Measurements from ENCODE around the gene ZNF526.

Gene ZNF526

GRCh38 chr19:42274065-42274682 is 54.1 kb downstream of the ZNF526 start:
- FAIRE-seq (no peak), DNase-seq (ENCODE audit: extremely low spot score, insufficient read length, low read depth) (no peak)

GRCh38 chr19:42275103-42275502 is 55.0 kb downstream of the ZNF526 start:
- no peak for FAIRE-seq

GRCh38 chr19:42275517-42275916 is 55.4 kb downstream of the ZNF526 start:
- FAIRE-seq = no peak
- DNase-seq (ENCODE audit: extremely low spot score, insufficient read length, low read depth) = no peak

More at GRCh38 chr19:42275103-42275502, 55.0 kb downstream of the ZNF526 start:
- DNase-seq (ENCODE audit: extremely low spot score, insufficient read length, low read depth) = no peak

- FAIRE-seq = no peak
- DNase-seq (ENCODE audit: extremely low spot score, insufficient read length, low read depth) = no peak
Measured at GRCh38 chr19:42276284-42276683, 56.2 kb downstream of the ZNF526 start.

- no peak for DNase-seq (ENCODE audit: extremely low spot score, insufficient read length, low read depth)
- FAIRE-seq = no peak
Measured at GRCh38 chr19:42276821-42277220, 56.7 kb downstream of the ZNF526 start.
